ENCODE measurements around the gene DLG2.
"Not testable (repeated sequence)": the region's sequence is repeated elsewhere in the genome, so short reads cannot be mapped to it uniquely, and the experiment has no call there.

The DLG2 gene

DNA sequence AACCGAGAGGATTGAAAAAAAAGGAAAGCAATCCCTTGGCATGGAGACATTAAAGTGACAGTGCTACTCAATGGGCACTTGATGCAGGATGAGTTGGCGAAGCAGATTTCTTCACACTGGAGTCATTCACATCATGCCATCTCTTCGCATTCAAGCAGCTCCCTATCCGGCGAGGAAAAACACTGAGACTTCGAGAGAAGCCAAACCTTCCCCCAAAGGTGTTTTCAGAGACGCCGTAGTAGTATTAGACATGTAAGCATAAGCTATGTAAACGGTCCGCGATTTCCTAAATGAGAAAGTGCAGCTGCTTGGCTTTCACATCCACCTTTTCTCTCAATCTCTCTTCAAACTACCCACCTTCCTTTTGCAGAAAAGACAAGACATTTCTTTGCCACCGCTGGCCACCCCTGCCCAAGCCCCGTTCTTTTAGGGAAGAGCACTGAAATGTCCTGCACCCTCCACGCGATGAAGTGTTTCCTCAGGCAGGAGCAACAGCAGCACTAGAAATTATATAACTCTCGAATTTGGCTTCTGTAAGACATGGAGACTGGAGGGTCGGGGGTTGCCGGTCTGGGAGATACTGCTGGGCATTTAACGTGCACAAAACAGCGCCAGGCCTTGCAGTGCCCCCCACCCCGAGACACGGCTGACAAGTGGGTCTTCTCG, at the start of gene DLG2:
DLG2 (minus strand) TSS at position 13 of the 666 bp plus-strand sequence.
- DNase-seq: peak; percentile 23

DNA sequence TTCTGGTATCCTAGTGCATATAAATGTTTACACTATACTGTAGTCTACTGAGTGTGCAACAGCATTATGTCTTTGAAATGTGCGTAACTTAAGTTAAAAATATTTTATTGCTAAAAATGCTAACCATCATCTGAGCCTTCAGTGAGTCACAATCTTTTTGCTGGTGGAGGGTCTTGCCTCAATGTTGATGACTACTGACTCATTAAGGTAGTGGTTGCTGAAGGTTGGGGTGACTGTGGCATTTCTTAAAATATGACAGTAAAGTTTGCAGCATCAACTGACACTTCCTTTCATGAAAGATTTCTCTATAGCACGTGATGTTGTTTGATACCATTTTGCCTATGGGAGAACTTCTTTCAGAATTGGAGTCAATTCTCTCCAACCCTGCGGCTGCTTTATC, 46.2 kb upstream of the DLG2 start:
- peak; percentile 61 for DNase-seq

DNA sequence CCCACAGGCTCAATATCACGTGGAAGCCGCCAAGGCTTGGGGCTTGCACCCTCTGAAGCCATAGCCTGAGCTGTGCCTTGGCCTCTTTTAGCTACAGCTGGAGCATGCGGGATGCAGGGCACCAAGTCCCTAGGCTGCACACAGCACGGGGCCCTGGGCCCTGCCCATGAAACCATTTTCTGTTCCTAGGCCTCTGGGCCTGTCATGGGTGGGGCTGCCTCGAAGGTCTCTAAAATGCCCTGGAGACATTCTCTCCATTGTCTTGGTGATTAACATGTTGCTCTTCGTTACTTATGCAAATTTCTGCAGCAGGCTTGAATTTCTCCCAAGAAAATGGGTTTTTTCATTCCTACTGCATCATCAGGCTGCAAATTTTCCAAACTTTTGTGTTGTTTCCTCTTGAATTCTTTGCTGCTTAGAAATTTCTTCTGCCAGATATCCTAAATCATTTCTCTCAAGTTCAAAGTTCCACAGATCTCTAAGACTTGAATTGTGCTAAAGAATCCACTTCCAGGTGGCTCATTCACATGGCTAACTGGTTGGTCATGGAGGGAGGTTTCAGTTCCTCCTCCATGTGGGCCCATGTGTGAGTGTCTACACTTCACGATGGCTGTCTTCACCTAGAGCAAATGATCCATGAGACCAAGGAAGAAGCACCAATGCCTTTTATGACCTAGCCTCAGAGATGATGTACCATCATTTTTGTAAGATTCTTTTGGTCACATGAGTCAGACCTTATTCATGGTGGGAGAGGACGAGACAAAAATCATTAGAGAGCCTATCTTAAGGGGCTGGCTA, 45.2 kb upstream of the DLG2 start:
- no peak for DNase-seq

DNA sequence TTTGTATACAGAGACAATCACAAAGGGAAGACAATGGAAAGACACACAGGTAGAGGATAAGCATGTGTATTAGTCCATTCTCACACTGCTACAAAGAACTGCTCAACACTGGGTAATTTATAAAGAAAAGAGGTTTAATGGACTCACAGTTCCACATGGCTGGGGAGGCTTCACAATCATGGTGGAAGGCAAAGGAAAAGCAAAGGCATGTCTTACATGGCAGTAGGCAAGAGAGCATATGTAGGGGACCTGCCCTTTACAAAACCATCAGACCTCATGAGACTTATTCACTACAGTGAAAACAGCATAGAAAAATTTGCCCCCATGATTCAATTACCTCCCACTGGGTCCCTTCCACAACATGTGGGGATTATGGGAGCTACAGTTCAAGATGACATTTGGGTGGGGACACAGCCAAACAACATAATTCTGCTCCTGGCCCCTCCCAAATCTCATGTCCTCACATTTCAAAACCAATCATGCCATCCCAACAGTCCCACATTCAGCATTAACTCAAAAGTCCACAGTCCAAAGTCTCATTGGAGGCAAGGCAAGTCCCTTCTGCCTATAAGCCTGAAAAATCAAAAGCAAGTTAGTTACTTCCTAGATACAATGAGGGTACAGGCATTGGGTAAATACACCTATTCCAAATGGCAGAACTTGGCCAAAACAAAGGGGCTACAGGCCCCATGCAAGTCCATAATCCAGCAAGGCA, 44.0 kb upstream of the DLG2 start:
- DNase-seq: not testable (repeated sequence)

DNA sequence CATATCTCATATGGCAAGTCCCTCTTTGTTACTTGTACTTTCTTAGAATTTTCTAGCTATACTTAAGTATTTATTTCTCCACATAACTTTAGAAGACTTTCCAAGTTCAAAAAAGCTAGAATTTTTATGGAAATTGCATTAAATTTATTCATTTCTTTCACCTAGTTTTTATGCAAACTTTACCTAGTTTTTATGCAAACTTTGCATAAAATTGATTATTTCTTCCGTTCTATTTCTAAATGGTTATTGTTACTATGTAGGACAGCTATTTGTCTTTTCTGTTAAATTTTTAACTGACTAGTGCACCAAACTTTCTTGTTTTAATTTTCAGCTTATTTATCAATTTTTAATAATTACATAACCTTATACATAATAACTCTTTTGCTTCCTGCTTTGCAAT, 41.0 kb upstream of the DLG2 start:
- DNase-seq: no peak

DNA sequence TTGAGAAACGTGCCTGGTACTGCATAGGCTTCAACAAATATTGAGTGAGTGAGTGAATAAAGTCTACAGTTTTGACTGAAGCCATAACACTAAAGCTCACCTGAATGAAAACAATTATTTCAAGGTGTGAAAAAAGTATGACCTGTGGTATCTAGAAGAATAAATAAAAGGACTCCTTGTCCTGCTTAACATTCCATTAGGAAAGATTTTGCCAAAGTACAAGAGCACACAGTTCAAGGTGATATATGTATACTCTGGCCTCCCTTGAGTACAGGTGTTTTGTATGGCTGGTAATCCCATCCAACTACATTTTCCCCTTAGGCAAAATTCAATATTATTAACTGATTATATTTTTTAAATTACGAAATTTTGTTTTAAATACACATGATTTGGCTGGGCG, 39.5 kb upstream of the DLG2 start:
- DNase-seq: no peak

DNA sequence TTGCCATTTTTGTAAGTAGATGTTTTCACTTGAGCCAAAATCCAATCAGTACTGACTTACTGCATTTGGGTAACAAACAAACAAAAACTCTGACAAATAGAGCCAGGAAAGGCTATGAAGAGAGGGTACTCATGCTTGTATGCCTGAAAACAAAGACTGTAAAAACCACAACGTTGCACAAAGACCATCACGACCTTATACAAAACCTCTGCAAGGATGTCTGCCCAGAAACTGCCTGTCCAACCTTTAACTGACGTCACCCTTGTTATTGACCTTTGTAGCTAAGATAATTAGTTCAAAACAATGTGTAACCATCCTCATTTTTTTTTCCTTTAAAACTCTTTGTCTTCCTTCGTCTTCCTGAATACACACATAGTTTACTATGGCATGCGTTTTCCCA, 38.6 kb upstream of the DLG2 start:
- no peak for DNase-seq

DNA sequence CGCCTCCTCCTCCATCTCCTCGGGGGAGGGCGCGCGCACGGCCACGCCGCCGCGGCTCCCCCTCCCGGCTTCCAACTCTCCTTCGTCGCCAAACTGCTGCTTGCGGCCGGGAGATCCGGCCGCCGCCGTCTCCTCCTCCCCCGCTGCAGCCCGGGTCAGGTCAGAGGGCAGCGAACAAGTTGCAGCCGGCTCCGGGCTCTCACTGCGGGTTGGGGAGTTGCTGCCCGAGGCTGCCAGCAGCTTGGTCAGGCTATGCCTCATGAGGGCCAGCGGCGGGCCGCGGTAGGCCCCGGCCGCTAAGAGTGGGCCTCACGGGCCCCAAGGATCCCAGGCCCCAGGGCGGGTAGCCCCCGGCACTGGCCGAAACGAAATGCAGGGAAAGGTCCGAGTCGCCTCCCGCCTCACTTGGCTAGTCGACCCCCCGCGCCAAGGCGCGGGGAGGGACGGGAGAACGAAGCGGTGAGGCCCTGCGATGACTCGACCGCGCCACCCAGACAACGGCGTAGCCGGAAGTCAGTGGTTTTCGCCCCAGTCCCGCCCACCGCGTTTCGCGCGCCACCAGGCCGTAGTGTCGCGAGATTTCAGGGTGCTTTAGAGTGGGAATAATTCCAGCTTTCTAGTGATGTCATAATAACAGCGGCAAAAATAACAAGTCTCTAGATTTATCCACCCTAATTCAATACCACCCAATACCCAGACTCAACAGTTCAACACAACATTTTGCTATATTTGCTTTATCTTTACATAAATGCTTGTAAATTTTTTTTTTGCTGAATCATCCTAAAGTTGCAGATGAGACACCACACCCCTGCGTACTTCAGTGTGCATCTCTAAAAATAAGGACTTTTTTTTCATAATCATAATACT, 37.7 kb upstream of the DLG2 start, which contains the start of gene CREBZF:
CREBZF (minus strand) TSS at position 515 of the 867 bp plus-strand sequence; CDS start at position 261, 254 bp downstream.
- DNase-seq: peak; percentile 98

DNA sequence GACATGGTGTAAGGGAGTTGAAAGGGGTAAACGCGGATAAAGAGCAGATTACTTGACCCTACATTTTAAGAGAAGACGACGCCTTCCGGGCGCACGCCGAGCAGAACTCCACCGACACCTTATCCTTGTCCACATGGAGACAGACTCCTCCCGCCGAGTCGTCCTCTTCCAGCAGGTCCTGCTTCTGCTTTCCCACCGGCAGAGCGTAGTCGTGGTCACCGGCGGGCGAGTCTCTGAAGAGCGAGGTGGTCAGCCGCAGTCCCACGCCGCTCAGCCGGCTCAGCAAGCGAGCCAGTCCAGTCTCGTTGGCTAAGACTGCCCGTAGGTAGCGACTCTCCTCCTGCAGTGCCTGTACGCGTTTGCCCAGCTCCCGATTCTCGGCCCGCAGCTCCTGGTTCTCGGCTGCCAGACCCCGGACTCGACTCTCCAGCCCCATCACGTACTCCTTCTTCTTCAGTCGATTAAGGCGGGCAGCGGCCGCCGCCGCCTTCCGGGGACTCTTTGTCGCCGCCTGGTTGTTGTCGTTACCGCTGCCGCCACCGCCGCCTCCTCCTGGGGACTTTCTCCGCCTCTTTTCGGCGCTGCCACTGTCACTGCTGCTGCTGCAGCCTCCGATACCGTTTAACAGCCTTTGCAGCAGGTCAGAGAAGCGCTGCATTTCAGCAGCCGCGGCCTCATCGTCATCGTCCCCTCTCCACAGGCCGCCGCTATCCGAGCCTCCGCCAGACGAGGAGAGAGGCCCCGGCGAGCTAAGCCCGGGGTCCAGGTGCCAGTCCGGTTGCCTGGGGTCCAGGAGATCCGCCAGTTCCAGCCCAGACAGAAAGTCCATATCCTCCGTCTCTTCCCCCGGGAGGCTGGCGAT, 36.8 kb upstream of the DLG2 start:
- DNase-seq: peak; percentile 88

DNA sequence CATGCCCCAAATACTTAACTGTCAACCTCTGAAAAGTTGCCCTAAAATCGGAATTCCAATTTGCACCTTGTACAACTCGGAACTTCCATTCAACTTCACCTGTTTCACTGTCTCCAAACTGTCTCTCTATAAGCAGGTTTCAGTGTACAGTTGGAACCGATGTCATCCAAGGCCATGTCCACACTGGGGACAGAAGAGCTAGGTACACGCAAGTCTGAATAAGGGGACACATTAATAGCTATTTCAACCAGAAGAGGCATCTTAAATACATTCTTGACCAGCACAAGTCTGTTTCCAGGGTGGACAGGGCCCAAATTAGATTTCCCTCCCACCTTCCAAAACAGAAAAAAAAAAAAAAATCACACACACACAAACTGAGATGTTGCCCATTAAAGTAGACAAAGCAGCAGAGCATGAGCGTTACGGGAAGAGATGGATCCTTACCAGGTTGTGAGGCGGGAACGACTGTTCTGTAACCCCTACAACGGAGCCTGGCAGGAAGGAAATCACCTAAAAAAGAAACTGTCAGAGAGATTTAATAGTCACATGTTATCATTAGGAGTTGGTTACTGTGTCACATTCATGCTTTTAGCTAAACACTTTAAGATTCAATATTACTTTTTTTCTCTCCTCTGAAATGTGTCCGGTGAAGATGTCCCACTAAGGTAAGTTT, 36.1 kb upstream of the DLG2 start:
- peak; percentile 42 for DNase-seq

DNA sequence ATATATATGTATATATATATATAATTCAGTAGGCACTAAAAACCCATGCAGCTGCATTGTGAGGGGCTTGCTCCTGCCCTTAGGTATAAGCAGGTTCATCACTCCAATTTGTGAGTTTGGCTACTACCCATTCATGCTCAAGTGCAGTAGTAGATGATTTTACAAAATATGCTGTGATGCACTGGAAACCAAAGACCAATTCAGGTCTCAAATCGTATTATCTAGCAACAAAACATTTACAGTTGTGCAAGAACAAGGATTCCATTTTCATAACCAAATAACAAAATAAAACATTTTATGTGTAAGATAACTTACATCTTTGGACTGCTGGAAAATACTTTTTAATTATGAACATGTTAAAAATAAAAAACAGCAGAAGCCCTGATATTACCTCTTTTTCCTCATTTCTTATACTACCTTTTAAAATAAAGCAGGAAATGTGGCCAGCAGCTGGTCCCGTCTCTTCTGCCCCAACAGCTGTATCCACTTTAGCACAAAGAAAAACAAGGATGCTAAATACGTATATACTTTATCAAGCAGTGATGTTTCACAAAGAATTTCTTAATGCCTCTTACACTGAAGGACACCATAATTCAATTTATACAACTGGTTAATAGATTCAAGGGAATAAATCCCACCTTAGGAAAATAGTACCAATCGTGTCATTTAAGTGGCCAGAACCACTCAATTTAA, 35.0 kb upstream of the DLG2 start:
- DNase-seq: no peak

DNA sequence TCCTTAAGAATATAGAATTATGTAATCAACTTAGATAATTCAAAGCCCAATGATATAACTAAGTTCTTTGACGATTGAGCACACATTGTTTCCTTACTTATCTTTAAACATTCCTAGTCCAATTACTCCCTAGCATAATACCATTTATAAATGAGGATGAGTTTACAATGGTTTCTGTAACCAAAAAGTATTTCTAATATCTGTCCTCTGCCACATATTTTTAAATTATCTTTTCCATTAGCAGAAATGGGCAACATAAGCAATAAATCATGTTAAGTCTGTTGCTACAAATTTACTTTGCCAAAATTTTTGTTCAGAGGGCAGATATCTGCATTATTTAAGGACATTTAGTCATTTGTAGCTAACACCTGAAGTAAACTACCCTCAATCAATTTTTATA, 31.0 kb upstream of the DLG2 start:
- DNase-seq: no peak

DNA sequence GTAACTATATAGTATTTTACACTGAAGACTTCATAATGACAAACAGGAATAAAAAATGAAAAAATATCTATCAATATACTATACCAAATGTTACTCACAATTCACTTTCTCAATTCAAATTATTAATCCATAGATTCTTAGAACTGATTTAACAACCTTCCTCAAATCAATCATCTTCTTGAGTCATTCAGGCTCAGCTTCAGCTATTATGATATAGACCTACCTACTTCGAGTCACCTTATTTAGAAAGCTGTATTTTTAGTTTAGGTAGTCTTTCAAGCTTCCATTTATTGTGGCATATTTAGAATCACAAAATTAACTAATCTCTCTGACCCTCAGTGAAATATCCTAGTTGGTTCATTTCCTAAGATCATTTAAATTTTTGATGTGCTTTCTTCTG, 29.6 kb upstream of the DLG2 start:
- DNase-seq: no peak

DNA sequence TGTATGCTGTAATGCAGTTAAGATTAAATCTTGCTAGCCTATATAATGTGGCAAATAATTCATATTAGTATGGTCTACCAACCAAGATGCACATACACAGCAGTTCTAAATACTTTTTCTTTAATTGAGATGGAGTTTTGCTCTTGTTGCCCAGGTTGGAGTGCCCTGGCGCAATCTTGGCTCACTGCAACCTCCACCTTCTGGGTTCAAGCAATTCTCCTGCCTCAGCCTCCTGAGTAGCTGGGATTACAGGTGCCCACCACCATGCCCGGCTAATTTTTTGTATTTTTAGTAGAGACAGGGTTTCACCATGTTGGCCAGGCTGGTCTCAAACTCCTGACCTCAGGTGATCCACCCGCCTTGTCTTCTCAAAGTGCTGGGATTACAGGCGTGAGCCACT, 27.2 kb upstream of the DLG2 start:
- DNase-seq: not testable (repeated sequence)

DNA sequence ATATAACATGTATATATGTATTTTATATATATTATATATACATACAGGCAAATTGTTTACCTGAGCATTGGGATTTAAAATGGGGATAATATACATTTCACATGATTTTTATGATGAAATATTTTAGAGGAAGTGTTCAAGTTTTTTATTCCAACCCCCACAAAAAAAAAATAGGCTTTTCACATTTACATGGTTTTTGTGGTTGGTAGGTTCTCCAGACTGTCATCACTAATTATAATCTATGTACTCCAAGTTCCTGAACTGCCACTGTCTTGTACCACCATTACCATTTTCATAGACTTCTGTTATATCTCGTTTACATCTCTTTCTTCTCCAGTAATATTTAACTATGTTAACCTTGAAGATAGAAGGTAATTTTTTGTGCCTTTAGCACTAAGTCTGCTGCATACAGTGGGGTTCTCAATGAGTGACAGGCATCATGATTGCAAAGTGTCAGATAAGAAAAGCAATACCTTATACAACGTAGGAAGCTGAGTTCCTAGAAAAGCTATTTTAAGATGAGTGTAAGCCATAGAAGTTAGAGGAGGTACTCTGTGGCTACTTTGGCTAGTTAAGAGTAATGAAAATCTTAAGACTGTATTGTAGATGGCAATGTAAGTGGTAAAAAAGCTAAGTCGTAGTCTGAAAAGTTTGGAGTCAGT, 25.8 kb upstream of the DLG2 start:
- no peak for DNase-seq

DNA sequence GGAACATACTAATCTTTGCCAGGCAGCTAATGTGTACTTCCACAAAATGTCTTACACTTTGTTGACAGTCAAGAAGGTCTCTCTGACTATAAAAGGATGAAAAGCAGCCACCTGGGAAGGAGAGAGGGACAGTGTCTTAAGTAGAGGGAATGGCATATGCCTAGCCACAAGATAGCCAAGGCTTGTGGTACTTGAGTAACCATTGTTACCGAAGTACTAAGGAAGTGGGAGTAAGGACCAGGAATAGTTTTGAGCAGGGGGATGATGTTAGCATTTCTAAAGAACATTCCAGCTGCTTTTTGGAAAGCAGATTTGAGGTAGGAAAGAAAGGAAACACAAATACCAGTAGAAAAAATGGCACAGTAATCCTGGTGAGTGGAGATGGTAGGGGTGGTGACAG, 24.0 kb upstream of the DLG2 start:
- DNase-seq: no peak

DNA sequence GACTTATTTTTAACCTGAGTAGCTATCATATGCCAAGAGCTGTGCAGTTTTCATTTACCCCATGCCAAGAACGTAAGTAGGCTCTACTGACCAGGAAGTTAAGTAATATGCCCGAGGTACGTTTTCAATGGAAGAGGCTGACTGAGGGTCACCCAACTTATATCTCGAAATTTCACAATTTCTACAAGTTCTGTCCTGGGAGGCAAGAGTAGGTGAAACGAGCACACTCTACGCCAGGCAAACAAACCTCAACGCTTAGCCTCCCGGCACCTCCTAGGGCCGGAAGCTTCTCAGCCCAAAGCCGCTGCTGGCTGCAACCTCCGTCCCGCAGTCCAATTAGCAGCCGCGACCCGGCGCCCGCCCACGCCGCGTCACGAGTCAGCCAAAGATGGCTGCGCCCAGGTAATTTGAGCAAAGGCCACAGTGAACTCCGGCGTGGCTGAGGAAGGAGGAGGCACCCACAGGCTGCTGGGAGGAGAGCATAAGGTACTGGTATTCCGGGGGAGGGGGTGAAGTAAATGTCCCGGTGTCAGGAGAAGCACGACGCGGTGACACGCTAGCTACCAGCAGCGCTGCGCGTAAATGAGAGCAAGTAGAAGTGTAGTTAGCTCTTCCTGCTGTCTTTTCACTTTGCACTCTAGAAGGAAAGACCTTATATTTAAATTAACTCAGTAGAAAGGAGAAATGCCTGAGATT, 20.6 kb upstream of the DLG2 start, which contains the start of gene TMEM126A:
TMEM126A (plus strand) TSS at position 364 of the 696 bp plus-strand sequence. CDS start 2,289 bp downstream, outside the sequence.
- DNase-seq: peak; percentile 95

DNA sequence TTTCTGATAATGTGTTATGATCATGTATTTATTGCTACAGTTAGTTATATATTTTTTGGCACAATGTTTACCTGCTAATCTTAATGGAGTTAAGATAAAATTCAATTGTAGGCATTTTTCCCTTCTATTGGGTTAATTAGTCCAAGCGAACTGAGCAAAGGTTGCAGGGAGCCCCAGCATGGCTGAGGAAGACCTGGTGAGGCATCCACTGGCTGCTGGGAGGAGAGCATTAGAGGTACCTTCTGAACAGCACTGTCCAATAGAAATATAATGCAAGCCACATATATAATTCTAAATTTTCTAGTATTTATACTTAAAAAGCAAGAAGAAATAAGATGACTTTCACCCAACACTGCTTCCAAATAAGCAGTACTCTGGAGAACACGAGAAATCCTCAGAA, 19.9 kb upstream of the DLG2 start:
- DNase-seq: no peak

DNA sequence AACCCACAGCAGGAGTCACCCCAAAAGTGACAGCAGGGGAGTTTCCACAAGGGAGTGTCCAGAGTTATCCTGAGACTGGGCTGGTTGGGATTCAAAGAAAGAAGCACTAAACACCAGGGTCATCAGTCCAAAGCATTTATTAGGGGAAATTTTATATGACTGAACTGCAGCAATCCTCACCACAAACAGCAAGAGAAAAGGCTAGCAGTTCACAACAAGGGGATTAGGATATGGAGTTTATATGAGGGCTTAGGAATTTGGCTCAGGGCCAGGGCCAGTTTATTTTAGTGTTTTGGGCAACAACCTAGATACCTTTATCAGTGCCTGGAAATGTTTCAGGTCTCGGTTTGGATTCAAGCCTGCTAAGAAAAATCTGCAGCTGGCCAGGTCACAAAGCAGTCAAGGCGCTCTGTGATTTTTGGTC, 16.1 kb upstream of the DLG2 start:
- DNase-seq: no peak

Data from activated CD4-positive, alpha-beta T cell treated with anti-CD3 and anti-CD28 coated beads, Interleukin-2, Interleukin-6, amounts not matched to agents 100 ng/mL and 50 ng/mL, durations not matched to agents 16 hours and 8 hours (primary cell).